A204.1 (cell line): ENCODE measurements around the gene HEATR5A.
"Not testable (repeated sequence)": the region's sequence is repeated elsewhere in the genome, so short reads cannot be mapped to it uniquely, and the experiment has no call there.

ENCODE experiments used
- FAIRE-seq: peaks from 2 replicates; lab custom pipeline; 2012; peaks lifted over from hg19 to GRCh38; lab: Jason Lieb, UNC

Gene HEATR5A

GRCh38 chr14:31280871-31281220, 139.5 kb downstream of the HEATR5A start:
- FAIRE-seq = no peak

- FAIRE-seq = no peak
These were observed 140.0 kb downstream of the HEATR5A start for GRCh38 chr14:31280132-31280870.

- FAIRE-seq = no peak
These were observed 141.5 kb downstream of the HEATR5A start for GRCh38 chr14:31278883-31279282.

GRCh38 chr14:31277085-31277484, 143.3 kb downstream of the HEATR5A start:
- no peak for FAIRE-seq

DNA sequence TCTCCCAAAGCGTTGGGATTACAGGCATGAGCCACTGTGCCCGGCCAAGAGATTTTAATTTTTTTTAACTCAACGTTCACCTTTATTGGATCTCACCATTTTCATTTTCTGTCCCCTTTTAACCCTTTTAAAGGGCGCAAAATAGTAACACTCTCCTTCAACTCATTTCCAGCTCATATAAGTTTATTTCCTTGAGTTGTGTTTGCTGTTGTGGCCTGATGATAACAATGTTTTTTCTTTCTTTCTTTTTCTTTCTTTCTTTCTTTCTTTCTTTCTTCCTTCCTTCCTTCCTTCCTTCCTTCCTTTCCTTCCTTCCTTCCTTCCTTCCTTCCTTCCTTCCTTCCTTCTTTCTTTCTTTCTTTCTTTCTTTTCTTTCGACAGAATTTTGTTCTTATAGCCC, 143.9 kb downstream of the HEATR5A start:
- FAIRE-seq = not testable (repeated sequence)

- peak; percentile 34 for FAIRE-seq
These were observed 144.6 kb downstream of the HEATR5A start for GRCh38 chr14:31275731-31276130.

- no peak for FAIRE-seq
These were observed 148.7 kb downstream of the HEATR5A start for GRCh38 chr14:31271648-31272047.

DNA sequence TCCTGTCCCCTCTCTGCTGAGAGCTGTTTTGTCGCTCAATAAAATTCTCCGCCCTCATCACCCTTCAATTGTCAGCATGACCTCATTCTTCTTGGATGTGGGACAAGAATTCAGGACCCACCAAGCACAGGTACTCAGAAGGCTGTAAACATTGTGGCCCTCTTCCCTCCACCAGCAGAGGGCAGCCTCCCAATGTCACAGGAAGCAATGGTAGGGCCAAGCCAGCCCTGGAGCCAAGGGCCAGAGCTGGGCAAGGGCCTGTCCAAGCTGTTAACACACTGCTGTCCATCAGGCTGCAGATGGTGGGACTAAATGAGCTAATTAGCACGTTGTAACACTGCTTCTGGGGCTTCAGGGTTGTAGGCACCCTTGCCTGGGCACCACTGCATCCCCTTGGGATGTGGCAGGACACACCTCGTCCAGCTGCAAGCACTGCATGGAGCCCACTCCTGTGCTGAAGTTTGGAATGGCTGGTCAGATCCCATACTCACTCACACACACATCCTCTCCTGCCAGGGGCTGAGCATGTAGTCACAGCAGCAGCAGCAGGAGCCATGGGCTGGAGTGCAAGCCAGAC, 150.1 kb downstream of the HEATR5A start:
- no peak for FAIRE-seq

GRCh38 chr14:31269634-31270195, 150.6 kb downstream of the HEATR5A start:
- no peak for FAIRE-seq

DNA sequence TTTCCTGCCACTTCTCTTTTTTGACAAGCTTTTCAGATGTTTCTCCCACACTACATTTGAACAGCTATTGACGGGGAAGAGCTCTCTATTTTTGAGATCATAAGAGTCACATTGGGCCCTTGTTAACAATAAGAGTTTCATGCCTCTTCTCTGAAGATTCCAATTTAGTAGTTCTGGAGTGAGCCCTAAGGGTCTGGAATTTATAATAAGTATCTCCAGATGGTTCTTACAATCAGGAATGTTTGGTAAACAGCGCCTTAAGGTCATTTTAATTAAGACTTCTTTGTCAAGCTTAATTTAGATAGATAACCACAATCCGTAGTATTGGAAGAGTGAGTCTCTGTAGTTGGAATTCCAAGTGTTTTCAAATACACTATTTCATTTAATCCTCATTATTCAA, 152.1 kb downstream of the HEATR5A start:
- FAIRE-seq = no peak

GRCh38 chr14:31266437-31267331, 153.7 kb downstream of the HEATR5A start:
- no peak for FAIRE-seq

GRCh38 chr14:31265701-31266398, 154.5 kb downstream of the HEATR5A start:
- no peak for FAIRE-seq

DNA sequence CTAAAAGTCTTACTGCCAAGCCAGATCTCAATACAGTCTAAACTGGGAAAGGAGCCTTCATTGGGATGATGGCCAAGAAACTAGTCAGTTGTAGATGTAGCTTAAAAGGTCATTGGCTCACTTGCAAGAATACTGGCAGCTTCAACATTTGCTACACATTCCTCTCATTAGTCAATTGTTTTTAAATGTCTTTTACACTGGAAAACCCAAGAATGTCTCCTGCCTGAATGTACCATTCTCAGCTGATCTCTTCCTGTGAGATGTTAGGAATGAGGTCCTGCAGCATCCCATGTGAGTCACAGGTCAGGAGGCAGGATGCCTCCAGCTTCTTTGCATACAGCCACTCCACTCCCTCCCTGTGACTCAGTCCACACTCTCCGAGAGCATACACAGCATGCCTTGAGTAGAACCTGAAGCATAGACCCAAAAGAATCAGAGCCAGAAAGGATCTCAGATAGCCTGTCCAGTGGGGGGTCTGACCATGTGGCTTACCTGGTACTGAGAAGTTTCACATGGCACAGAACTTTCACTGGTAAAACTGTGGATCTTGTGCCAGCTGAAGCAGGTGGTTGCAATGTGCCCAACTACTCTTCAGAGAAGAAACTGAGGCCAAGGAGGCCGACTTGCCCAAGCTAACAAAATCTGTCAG, 156.7 kb downstream of the HEATR5A start:
- FAIRE-seq = no peak

- FAIRE-seq = no peak
These were observed 158.3 kb downstream of the HEATR5A start for GRCh38 chr14:31261859-31262731.

- no peak for FAIRE-seq
These were observed 158.9 kb downstream of the HEATR5A start for GRCh38 chr14:31261523-31261858.

GRCh38 chr14:31259040-31259435, 161.3 kb downstream of the HEATR5A start:
- not testable (repeated sequence) for FAIRE-seq

GRCh38 chr14:31258427-31259039, 161.8 kb downstream of the HEATR5A start:
- no peak for FAIRE-seq

DNA sequence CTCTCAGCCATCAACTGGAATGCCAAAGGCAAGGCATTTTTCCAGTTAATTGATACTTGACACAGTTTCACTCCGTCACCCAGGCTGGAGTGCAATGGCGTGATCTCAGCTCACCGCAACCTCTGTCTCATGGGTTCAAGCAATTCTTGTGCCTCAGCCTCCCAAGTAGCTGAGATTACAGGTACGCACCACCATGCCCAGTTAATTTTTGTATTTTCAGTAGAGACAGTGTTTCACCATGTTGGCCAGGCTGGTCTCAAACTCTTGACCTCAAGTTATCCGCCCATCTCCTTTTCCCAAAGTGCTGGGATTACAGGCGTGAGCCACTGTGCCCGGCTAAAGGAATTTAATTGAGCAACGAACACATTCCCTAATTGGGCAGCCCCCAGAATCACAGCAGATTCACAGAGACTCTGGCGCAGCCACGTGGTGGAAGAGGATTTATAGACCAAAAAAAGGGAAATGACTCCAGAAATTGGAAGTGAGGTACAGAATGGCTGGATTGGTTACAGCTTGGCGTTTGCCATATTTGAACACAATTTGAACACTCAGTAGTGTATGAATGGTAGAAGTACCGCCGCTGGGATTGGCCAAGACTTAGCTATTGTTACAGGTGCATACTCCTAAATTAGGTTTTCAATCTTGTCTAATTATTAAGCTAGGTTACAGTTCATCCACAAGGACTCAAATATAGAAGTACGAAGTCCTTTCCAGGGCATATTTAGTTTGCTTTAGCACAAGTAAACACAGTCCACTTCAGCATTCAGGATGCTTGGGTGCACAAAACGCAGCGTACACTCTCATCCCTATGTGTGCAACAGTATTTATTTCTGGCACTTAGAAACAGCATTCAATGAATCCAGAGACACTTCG, 162.6 kb downstream of the HEATR5A start:
- FAIRE-seq = not testable (repeated sequence)

GRCh38 chr14:31257244-31257553, 163.2 kb downstream of the HEATR5A start:
- no peak for FAIRE-seq
